Cardiac fibroblast (primary cell): Measurements from ENCODE around the gene IGFBP1.

Experiments used
- DNase-seq, 2 donors: peaks; one replicate each; pipeline versions ENCODE4 v3.0.0 to v3.0.0-alpha.2; 2010; ENCODE audit warnings: low read depth in 2 of 2
- H3K4me3 ChIP-seq, 2 donors: replicated peaks in 1 of 2; 1 replicate in 1 of 2; 2 replicates in 1 of 2; pipeline ENCODE4 v1.5.1; 2011; ENCODE audit warnings: low read depth in 2 of 2, low read length in 2 of 2, mild to moderate bottlenecking in 2 of 2, moderate library complexity in 1 of 2
- TF ChIP-seq, protein P1 (sequence below): IDR thresholded peaks from one replicate; pipeline ENCODE4 v1.5.1; 2011; ENCODE audit warnings: low read depth, mild to moderate bottlenecking, low read length, inconsistent platforms

The IGFBP1 gene

DNA sequence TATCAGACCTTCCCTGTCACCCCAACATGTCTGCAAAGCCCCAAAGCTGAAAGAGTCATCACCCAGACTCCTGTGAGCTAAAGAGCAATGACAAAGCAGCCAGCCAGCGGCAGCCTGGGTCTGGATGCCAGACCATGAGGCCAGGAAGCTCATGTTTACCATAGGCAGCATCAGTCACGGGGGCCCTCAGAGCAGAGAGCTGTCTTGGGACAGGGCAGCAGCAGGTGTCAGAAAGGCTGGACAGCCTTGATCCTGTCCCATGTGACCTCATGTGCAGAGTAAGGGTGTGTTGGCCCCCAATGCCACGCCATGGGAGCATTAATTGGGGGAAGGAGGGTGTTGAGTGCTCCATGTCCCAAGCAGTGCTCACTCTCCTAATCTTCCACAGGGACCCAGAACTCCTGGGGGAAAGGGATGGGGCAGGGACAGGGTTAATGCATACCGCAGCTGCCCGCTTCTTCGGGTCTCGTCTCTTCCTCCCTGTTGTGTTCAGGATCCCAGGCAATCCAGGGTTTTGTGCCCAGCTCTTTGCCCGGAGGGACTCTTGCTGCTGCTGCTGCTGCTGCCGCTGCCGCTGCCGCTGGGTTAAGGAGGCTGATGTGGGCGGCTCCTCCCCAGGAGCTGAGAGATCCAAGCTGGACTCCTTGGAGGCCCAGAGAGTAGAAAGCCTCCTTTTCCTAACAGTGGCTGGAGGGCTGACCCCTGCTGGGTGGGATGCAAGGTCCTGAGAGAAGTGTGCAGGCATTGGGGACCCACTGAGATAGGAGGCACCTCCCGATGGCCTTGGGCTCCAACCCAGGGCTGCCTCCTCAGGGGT lies 22.5 kb upstream of the IGFBP1 start:
- DNase-seq, result no peak

DNA sequence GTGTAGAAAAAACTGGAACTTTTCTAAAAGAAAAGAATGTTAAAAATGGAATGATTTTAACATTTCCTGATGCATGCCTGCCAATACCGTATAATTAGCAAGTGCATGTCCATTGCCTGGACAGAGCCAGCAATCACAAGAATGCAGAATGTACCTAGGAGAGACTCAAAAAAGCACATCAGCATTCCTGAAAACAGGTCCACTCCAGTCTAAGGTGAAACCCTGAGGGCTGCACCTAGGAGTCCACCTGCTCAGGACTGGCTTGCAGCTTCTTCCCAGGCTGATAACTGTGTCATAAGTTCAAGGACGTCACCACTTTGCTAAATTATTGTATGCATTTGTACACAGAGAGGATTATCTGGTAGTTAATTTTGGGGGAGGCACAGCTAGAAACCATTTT lies 20.8 kb upstream of the IGFBP1 start:
- DNase-seq, result no peak
- TF ChIP-seq, protein P1, sequence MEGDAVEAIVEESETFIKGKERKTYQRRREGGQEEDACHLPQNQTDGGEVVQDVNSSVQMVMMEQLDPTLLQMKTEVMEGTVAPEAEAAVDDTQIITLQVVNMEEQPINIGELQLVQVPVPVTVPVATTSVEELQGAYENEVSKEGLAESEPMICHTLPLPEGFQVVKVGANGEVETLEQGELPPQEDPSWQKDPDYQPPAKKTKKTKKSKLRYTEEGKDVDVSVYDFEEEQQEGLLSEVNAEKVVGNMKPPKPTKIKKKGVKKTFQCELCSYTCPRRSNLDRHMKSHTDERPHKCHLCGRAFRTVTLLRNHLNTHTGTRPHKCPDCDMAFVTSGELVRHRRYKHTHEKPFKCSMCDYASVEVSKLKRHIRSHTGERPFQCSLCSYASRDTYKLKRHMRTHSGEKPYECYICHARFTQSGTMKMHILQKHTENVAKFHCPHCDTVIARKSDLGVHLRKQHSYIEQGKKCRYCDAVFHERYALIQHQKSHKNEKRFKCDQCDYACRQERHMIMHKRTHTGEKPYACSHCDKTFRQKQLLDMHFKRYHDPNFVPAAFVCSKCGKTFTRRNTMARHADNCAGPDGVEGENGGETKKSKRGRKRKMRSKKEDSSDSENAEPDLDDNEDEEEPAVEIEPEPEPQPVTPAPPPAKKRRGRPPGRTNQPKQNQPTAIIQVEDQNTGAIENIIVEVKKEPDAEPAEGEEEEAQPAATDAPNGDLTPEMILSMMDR, result no peak
- no peak overlapping the region for H3K4me3 ChIP-seq

More for the DNA sequence above, 22.5 kb upstream of the IGFBP1 start:
- H3K4me3 ChIP-seq, result no peak overlapping the region
- TF ChIP-seq, protein P1, result no peak

DNA sequence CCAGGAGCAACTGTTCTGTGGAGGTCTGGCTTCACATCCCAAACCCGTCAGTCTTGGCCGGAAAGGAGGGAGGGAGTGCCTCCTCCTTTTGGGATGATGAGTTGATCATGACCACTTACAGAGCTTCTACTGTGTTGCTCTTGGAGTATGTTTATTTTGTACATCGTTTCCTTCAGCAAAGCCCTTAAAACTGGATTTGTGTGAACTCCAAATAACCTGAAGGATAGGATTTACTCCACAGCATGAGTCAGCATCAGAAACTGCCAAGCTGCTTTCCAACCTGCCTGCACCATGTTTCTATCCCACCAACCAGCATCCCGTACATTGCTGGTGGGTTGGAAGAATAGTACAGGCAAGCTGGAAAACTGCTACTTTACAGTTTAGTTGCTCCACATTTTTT lies 18.9 kb upstream of the IGFBP1 start:
- H3K4me3 ChIP-seq, result no peak overlapping the region
- TF ChIP-seq, protein P1, result no peak
- peak in 1 of 2 donors; percentile 38 for DNase-seq

DNA sequence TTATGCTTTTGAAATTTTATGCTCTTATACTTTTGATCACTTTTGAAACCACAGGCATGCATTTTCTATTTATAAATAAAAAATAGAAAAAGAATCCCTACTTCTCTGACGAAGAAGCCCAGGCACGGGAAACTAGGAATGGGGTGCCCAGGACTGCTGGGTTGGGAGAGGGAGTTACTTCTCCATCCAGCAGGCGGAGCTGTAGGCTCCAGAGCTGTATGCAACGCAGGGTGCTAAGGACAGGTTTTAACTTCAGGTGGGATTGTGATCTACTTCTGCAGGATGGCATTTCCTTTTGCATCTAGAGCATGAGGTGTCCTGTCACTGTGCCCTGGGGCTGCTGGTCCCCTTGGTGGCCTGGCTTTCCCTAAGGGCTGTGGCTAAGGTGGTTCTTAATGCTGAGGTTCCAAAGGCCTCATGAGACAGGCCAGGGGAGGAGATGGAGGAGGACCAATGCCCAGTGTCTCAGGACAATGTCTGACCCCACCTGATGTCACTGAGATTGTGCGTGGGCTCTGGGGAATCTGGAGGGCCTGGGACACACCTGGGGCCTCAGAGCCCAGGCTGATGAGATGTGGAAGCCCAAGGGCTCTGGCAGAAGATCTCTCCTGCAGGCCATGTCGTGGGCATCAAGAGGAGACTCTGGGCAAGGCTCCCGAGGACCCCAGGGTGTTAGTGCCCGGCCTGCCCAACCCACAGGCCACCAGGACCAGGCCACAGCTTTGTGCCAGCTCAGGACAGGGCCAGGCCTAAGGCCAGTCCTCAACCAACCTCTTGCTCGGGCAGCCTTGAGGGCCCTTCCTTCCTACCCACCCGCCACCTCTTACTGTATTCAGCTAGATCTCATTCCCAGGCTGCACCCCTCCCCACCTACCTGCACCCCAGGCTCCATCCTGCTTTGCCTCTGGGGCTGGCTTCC lies 15.9 kb upstream of the IGFBP1 start:
- TF ChIP-seq, protein P1, result peak; percentile 71
- peak in 1 of 2 donors; percentile 28 for DNase-seq
- H3K4me3 ChIP-seq, result no peak overlapping the region

DNA sequence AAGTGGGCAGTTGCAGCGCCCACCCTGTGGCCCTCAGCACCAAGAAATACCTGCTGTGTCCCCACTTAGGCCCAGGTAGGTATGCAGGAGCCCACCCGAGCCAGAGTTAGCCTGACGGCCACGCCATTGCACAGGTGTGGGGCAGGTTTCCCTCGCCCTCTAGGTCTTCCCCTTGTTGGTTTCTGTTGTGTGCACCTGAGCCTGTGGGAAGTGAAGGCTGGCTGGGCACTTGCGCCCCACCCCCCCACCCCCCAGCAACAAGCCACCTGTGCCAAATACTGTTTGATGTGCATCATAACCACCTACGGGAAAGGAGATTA lies 15.3 kb upstream of the IGFBP1 start, which contains the start of gene CCDC201:
TSS of gene CCDC201 (minus strand) at position 48 of the 320 bp plus-strand sequence. CDS start 75 bp downstream, outside the sequence.
- TF ChIP-seq, protein P1, result no peak
- DNase-seq, result no peak
- no peak within 1 kb of the TSS for H3K4me3 ChIP-seq

DNA sequence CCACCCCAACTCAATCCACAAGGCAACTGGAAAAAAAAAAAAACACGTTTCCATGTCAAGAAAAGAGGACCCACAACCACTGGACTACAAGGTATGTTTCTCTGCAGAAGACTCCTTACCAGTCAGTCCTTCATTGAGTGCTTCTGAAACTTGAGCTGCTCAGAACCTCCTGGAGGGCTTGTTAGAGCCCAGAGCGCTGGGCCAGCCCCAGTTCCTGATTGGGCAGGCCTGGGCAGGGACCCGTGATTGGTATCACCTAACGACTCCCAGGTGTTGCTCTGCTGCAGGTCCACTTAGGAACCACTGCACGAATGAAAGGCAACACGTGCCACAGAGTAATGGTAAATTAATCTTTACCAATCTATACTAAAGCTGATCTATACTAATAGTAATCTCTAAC lies 14.9 kb upstream of the IGFBP1 start:
- TF ChIP-seq, protein P1, result no peak
- DNase-seq, result no peak
- no peak overlapping the region for H3K4me3 ChIP-seq
